ENCODE measurements around the gene MTCP1.

MTCP1 gene, protein sequence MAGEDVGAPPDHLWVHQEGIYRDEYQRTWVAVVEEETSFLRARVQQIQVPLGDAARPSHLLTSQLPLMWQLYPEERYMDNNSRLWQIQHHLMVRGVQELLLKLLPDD

DNA sequence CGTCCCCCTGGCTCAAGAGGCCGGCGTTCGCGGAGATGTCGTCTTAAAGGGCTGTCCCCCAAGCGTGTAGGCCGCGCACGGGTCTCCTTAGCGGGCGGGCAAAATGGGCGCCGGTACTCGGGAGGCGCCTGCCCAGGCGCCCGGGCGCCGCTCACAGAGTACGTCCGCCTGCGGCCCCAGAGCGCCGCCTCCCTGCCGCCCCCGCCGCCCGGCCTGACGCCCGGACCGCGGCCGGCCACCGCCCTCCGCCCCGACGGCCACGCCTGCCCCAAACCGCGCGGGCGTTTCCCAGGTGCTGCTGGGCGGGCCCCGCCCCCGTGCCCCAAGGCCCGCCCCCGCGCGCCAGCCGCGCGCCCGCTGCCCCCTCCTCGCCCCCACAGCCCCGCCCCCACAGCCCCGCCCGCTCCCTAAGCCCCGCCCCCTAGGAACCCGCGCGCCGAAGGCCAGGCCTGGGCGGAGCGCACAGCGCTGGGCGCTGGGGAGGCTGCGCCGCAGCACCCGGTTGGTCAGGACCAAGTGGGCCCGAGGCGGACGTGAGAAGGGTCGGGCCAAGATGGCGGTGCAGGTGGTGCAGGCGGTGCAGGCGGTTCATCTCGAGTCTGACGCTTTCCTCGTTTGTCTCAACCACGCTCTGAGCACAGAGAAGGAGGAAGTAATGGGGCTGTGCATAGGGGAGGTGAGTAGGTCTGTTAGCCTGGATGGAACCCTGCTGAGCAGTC, at the start of gene MTCP1, which contains the start of the genes BRCC3 and CMC4:
Gene MTCP1 (minus strand): TSS at position 162 of the 719 bp plus-strand sequence. CDS start 5,126 bp downstream, outside the sequence.
Gene BRCC3 (plus strand): TSS at position 534 of the 719 bp plus-strand sequence. CDS start 20 bp downstream, at position 554.
Gene CMC4 (minus strand): TSS at position 162 of the 719 bp plus-strand sequence. CDS start 7,113 bp downstream, outside the sequence.
- DNase-seq: peak; percentile 83

DNA sequence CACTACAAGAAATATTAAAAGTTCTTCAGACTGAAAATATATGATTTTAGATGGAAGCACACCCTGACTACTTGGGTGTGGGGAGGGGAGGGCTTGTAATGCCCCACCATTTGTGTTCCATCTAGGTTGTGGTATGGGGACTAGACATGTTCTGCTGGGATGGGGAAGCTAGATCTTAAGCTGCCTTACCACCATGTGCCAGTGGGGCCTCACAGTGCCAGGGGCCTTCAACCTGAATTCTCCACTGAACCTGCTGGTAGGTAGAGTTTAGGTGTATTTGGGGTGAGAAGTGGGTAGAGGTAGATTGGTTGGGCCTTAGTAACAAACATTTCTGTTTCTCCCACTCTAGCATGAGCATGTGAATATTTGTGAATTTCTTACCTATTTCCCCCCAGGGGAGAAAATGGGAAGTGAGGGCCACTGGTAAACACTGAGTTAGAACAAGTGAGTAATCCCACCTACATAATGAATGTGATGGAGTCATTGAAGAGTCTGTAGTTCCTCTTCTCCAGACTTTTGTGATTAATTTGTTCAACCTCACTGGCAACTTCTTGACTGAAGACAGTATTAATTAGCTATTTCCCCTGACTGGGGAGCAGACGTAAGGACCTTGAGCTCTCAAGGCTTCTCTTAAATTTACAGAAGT, 44.4 kb upstream of the MTCP1 start:
- no peak for DNase-seq

DNA sequence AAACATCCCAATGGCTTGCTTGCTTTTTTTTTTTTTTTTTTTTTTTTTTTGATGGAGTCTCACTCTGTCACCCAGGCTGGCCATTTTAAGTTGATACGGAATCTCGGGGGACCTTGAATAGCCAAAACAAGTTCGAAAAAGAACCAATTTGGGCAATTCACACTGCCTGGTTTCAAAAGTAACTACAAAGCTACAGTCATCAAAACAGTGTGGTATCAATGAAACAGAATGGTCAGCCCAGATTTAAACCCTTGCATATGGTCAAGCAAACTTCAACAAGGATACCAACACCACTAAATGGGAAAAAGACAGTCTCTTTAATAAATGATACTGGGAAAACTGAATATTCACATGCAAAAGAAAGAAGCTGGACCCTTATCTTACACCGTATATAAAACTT, 42.2 kb upstream of the MTCP1 start:
- DNase-seq: no peak

DNA sequence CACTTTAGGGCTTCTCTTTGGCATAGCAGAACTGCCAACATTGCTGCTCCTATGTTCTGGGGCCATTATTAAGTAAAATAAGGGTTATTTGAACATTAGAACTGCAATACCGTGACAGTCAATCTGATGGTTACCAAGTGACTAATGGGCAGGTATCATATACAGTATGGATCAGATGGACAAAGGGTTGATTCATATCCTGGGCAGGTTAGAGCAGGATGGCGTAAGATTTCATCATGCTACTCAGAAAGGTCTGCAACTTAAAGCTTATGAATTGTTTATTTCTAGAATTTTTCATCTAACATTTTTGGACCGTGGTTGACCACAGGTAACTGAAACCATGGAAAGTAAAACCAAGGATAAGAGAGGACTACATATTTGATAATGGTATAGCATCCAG, 41.2 kb upstream of the MTCP1 start:
- DNase-seq: no peak

DNA sequence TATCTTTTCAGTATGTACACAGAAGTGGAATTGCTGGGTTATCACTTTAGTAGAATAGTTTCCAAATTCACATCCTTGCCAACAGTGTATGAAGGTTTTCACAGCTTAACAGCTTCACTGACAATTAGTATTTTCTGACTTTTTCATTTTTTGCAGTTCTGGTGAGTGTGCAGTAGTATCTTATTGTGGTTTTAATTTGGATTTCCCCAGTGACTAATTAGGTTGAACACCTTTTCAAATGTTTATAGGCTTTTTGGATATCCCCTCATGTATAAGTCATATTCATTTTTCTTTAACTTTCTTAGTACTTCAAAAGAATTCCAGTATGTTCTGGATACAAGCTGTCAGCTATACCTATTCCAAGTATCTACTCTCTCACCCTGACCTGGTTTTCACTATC, 37.5 kb upstream of the MTCP1 start:
- no peak for DNase-seq

DNA sequence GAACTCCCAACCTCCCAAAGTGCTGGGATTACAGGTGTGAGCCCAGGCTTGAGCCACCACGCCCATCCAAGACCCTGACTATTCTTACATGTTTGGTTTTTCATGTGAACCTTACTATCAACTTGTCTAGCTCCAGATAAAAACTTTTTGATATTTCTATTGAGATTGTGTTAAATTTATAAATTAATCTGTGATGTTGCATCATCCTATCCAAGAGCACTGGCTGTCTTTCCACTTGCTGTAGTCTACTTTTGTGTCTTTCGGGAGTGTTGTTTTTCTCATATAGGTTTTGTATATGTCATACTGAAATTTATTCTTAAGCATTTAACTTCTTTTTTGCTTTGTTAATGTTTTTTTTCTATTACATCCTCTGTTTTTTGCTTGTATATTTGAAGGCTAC, 35.0 kb upstream of the MTCP1 start:
- no peak for DNase-seq

DNA sequence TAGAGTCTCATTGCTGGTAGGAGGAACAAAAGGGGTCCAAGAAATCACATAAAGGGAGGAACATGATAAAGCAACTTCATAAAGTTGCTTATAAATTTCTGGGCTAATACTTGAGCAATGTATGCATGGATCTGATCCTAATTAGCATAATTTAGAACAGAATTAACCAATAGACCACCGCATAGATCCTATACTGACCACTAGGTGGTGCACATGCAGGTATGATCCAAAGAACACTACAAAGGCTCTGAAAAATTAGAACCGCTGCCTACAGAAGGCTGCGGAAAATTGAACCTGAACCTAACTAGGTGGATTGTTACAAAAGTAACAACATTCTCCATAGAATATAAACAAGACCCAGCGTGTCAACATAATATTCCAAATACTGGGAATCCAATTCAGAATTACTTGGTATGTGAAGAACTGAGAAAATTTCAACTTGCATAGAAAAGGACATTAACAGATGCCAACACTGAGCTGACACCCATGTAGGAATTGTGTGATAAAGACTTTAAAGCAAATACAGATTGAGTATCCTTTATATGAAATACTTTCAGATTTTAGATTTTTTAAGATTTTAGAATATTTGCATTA, 23.6 kb upstream of the MTCP1 start:
- DNase-seq: no peak

DNA sequence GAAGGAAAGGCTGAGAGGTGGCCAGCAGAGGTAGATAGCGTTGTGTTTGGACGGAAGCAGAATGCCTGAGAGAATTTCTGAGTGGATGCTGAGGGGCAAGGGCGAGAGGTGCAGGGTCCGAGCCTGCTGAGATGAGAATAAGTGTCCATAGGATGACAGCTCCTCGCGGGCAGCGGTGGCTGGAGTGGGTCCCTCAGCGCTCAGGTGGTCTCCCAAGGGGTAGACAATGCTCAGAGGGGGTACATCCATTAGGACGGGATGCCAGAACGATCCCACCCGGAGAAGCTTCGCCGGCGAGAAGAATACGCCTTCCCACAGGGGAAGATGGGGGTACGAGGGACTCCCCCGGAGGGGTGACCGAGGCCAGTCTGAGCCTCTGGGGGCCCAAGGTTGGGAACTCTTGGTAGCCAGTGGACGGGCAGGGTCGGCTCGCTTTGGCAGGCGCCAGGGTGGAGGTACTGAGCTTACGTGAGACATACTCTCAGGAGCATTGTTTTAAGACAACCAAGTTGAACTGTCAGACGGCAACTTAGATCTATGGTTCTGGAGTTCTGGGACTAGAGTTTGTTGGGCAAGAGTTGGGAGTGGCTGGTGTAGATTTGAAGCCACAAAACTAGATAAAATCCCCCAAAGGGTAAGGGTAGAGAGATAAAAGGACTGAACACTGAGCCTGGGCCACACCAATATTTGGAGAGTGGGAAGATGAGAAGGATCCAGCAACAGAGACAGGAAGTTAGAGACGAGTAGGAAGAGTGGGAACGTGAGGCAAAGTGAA, 16.2 kb upstream of the MTCP1 start:
- no peak for DNase-seq

DNA sequence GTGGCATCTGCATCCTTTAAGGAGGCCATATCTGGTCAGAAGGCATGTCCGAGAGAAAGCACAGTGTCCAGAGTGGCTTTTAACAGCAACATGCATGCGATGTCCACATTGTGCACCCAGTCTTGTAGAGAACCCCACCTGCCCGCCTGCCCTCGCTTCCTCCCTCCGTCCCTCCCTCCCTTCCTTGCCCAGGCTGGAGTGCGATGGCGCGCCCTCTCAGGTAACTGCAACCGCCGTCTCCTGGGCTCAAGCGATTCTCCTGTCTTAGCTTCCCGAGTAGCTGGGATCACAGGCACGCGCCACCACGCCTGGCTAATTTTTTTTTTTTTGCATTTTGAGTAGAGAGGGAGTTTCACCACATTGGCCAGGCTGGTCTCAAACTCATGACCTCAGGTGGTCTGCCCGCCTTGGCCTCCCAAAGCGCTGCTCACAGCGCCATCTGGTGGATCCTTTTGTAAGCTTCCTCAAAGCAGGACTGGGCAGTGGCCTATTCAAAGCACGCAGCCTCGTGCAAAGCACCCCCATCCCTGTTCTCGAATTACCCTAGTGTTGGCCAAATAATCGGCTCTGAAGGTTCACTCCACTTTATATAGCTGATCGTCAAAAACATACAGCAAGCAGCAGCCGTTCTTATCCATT, 15.4 kb upstream of the MTCP1 start:
- peak; percentile 5 for DNase-seq

DNA sequence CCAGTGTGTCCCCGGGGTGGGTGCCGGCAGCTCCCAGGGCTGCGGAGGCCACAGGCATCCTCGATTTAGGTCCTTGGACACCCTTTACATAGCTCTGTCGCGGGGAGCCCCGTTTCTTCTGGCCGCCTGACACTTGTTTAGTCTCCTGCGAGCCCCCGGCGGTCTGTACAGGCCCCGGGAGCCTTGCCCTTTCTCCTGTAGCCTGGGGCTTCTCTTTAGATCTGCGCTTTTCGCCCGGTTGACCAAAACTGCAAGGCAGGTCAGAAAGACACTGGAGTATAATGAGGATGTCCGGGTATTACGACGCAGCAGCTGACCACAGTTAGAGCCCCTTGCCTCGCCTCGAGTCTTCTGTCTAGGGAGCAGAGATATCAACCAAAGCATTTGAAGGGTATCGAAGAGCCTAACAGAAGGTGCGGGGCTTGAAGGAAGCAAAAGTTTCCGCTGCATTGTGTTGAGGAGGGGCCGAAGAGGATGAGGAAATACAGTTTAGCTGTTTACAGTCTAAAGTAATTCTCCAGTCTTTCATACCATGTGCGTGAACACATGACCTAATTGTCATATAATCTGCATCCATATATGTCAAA, 851 bp upstream of the MTCP1 start:
- no peak for DNase-seq

DNA sequence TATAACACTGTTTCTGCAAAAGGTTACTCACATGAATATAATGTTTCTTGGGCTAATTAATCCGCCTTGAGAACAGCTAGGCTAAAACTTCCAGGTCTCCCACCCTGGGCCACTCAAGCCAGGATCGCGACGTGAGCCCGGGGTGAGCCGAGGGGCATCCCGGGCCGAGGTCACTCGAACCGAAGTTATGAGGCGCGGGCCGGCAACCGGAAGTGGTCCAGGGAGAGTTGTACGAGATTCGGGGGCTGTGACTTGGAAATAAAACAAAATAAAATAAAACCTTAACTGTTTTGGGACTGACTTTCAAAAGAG, 317 bp downstream of the MTCP1 start:
- no peak for DNase-seq

DNA sequence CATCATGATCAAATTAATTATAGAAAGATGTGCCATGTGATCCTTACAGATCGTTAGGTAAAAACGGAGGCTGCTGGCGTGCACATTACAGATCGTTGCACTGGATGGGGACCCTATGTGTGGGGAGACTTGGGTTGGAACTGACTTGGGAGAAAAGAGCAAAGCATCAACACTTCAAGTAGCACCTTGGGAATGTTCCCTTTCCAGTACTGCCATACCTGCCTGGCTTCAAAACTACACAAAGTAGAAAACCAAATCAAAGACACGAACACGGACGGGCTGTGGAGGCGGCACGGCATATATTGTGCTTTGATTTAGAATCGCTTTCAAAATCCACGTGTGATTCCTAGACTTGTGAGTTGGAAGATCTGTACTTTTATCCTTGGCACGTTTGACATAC, 898 bp downstream of the MTCP1 start:
- DNase-seq: no peak

DNA sequence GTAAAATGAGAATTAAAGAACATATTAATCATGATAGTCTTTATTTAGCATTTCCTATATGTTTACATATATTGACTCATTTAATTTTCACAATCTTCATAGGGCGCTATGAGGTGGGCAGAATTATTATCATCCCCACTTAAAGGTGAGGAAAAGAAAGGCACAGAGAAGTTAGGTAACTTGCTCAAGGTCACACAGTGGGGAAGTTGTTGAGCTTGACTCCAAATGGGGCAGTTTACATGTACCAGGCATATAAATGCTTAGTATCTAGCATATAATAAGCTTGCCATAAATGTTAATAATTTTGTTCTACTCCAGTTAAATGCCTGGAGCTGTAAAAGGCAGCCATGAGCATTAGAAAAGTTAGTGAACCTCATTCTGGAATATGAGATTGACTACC, 1.5 kb downstream of the MTCP1 start:
- DNase-seq: no peak

DNA sequence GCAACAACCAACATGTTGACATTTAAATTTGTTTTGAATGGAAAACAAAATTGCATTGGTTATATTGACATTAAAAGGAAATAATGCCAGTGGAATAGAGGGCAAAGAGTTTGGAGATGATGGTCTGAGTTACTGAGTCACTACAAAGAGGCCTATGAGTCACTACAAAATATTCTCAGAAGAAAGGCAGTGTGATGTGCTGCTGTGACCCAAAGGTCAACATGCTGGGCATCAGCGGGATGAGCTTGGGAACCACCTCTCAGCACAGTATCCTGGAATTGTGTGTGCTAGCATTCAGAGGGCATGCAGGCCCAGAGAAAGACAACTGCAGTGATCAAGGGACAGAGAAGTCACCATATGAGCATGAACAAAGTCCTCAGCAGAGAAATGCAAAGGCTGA, 2.8 kb downstream of the MTCP1 start:
- DNase-seq: no peak

DNA sequence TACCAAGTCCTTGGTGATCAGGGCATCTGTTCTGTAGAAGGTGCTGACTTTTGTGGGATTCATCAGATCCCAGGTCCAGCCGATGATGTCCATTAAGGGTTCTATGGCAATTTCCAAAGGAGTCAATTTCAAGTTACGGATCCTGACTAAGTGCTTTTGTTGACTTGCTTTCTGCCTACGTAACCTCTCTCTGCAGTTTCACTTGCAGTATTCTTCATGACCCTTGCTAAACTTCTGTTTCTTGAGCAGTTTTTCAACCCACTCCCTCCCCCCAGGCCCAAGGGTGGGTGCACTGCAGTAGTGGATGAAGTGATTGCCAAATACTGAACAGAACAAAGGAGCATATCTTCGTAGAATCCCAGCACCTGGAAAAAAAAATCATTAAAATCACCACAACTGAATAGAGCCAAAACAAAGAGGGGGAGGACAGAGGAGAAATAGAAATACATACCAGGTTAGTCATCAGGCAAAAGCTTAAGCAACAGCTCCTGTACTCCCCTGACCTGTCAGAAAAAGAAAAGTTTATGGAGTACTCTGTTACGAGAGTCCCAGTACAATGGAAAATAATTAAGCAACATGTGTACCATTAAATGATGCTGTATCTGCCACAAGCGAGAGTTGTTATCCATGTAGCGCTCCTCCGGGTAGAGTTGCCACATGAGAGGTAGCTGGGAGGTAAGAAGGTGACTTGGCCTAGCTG, 5.8 kb downstream of the MTCP1 start:
- DNase-seq: no peak

DNA sequence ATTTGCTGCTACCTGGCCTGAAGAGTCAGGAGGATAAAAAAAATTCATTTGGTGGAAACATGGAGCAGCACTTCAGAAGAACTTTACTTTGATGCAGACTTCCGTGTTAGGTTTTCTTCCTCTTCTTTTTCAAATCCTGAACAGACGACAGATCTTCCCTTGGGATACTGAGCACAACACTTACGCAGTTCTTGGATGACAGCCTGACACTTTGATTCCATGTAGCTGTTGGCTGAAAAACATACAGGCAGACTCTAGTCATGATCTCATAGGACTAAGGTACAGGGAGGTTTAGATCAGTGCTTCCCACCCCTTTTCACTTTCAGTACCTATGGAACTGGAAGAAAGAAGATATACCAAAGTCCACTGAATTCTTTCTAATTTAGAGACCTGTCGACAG, 9.2 kb downstream of the MTCP1 start:
- no peak for DNase-seq

DNA sequence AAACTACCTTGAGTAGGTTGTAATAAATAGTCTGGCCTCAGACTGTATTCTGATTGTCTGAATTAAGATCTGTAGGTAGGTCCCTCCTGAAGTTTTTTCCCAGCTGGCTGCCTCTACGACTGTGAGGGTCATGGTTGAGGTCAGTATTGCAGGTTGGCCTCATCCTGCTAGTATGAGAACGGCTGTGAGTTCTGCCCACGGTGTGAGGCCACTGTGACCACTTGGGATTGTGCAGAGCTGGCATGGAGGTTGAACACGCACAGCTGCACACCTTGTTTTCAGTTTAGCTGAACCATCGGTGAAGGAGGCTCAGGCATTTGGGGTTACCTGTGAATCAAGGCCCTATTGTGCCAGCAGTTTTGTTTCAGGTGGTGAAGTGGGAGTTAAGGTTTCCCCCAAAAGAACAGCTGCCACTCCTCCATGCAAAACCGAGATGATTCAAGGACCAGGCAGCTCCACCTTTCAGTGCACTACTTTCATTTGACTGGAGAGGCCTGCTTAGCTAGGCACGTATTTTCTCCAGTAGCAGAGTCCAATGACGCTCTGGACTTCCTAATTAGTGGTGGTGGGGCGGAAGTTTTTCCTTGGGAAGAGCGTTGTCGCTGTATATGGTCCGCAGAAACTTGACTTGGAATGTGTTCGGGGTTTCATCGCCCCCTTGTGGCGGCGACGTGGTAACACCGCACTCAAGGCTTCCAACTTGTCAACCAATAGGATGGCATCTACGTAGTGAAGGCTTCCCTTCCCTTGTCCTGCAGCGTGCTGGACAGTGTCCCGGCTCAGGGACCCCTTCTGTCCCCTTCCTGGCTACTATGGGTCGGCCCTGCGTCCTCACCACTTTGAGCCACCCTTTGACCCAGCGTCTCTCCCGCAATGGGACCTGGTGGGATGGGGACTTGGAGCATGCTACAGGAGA, 13.8 kb downstream of the MTCP1 start:
- peak; percentile 40 for DNase-seq

DNA sequence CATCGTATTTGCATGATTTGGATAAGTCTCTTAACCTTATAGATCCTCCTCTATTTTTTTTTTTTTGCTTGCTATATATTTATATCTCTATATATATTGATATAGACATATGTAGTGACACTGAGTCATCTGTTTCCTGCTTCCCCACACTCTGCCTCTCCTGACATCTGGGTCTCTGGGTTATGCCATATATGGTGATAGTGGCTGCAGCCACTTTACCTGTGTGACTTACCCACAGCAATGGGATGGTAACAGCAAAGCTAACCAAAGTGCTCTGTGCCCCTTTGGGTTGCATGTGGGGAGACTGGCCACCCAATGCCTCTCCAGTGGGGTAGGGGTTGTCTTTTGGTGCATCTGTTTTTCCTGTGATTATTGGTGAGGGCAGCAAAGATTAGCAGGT, 14.5 kb downstream of the MTCP1 start:
- DNase-seq: no peak

DNA sequence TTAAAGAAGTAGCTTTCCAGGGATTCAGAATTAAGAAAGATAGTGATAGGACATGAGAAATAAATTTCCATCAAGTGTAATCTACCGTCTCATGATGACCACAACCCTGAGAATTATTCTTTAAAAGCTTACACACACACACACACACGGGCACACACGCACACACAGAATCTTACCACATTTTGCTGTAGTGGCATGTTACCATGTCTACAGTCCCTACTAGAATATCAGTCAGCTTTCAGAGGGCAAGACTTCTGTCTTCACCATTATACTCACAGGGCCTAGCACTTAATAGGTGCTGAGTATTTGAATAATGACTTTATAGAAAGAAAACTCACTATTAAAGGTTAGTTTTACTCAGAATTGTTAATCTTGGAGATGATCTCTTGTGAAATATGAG, 15.4 kb downstream of the MTCP1 start:
- DNase-seq: no peak

DNA sequence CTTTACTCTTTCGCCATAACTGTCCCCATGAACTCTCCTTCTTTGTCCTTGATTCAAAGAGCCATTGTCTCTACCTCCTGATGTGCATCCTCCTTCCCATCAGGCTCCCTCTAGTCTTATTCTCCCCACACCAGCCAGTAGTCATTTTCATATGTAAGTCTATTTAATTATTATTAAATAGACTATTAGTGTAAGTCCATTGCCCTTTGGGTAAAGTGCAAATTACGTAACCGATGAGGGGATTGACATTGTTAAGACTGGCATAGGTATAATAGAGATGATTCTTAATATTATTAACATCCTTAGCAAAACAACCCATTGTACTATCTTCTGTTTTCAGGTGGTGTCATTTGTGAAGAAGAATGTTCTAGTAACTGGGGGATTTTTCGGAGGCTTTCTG, 16.7 kb downstream of the MTCP1 start:
- DNase-seq: no peak

DNA sequence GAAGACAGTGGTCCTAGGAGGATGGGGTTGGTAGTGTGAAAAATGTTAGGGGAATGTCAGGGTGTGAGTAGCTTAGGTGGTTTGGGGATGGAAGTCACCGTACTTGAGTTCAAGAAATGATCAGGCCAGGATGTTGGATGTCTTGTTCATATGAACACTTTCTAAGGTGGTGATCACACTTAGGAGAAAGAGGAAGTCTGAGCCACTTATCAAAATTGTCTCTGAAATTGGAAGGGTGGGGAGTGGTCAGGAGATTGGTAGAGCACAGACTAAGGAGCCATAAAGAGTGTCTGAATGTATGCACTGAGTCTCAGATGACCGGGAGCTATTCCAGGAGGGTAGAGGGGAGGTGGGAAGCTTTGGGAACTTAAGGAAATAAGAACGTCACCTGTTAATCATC, 17.3 kb downstream of the MTCP1 start:
- DNase-seq: no peak
